Activated T-cell treated with anti-CD3 and anti-CD28 coated beads, Interleukin-2, amount 50 U/mL, for 24 hours (primary cell): ENCODE data around the gene FHL2.

Experiments
- DNase-seq: peaks from one replicate; pipeline ENCODE4 v3.0.0-alpha.2; 2020
- H3K27ac Mint-ChIP-seq: 2 replicates; pipeline ENCODE4 v1.8.0; 2020; ENCODE audit warnings: mild to moderate bottlenecking, mixed read lengths
- H3K27me3 Mint-ChIP-seq: 2 replicates; pipeline ENCODE4 v1.8.0; 2020; ENCODE audit warnings: mixed read lengths
- H3K36me3 Mint-ChIP-seq: 2 replicates; pipeline ENCODE4 v1.8.0; 2020; ENCODE audit warnings: low read depth, mixed read lengths
- H3K4me1 Mint-ChIP-seq: 2 replicates; pipeline ENCODE4 v1.8.0; 2020; ENCODE audit warnings: low read depth, mixed read lengths
- H3K4me3 Mint-ChIP-seq: 2 replicates; pipeline ENCODE4 v1.8.0; 2020; ENCODE audit warnings: mild to moderate bottlenecking, moderate library complexity, mixed read lengths
- H3K9me3 Mint-ChIP-seq: 2 replicates; pipeline ENCODE4 v1.8.0; 2020; ENCODE audit warnings: mixed read lengths

Gene FHL2

GRCh38 chr2:105398336-105399206 is at the start of gene FHL2:
Gene FHL2, minus strand, starts transcription at chr2:105399051. Its CDS starts 12,535 bp downstream, at chr2:105386516.
- no peaks in the 10 kb centered on the region for H3K9me3 Mint-ChIP-seq
- peaks cover 24% of the 10 kb centered on the region for H3K27me3 Mint-ChIP-seq
- peak within 1 kb of the TSS; percentile 77 for H3K27ac Mint-ChIP-seq
- H3K4me3 Mint-ChIP-seq: peak within 1 kb of the TSS; percentile 80
- H3K36me3 Mint-ChIP-seq: no peaks in the 10 kb centered on the region
- peaks cover 19% of the 10 kb centered on the region for H3K4me1 Mint-ChIP-seq
- peak; percentile 81 for DNase-seq

- Mint-ChIP-seq H3K4me1 (no peaks in the 10 kb centered on the region), H3K27me3 (peaks cover 21% of the 10 kb centered on the region), H3K36me3 (no peaks in the 10 kb centered on the region), H3K4me3 (no peak overlapping the region), H3K27ac (no peak overlapping the region), H3K9me3 (no peaks in the 10 kb centered on the region)
- DNase-seq: no peak
These were observed 48.6 kb upstream of the FHL2 start for GRCh38 chr2:105447476-105447875.

- H3K27me3 Mint-ChIP-seq: peaks cover 21% of the 10 kb centered on the region
- H3K27ac Mint-ChIP-seq: no peak overlapping the region
- H3K36me3 Mint-ChIP-seq: no peaks in the 10 kb centered on the region
- DNase-seq: no peak
- no peak overlapping the region for H3K4me3 Mint-ChIP-seq
- H3K9me3 Mint-ChIP-seq: no peaks in the 10 kb centered on the region
- H3K4me1 Mint-ChIP-seq: no peaks in the 10 kb centered on the region
These were observed 47.6 kb upstream of the FHL2 start for GRCh38 chr2:105446501-105446900.

GRCh38 chr2:105445976-105446375 is 47.1 kb upstream of the FHL2 start:
- Mint-ChIP-seq H3K4me3 (no peak overlapping the region), H3K36me3 (no peaks in the 10 kb centered on the region), H3K4me1 (no peaks in the 10 kb centered on the region), H3K27ac (no peak overlapping the region), H3K27me3 (peaks cover 21% of the 10 kb centered on the region), H3K9me3 (no peaks in the 10 kb centered on the region)
- no peak for DNase-seq

- no peaks in the 10 kb centered on the region for H3K4me1 Mint-ChIP-seq
- H3K9me3 Mint-ChIP-seq: no peaks in the 10 kb centered on the region
- H3K36me3 Mint-ChIP-seq: no peaks in the 10 kb centered on the region
These were observed 46.6 kb upstream of the FHL2 start for GRCh38 chr2:105445498-105445897.

GRCh38 chr2:105443617-105444598 is 45.1 kb upstream of the FHL2 start:
- Mint-ChIP-seq H3K4me3 (no peak overlapping the region), H3K9me3 (no peaks in the 10 kb centered on the region), H3K36me3 (no peaks in the 10 kb centered on the region), H3K27ac (no peak overlapping the region), H3K4me1 (no peaks in the 10 kb centered on the region), H3K27me3 (peaks cover 8% of the 10 kb centered on the region)
- no peak for DNase-seq

More at GRCh38 chr2:105445498-105445897, 46.6 kb upstream of the FHL2 start:
- H3K27me3 Mint-ChIP-seq: peaks cover 18% of the 10 kb centered on the region
- no peak for DNase-seq
- H3K4me3 Mint-ChIP-seq: no peak overlapping the region
- H3K27ac Mint-ChIP-seq: no peak overlapping the region

GRCh38 chr2:105442721-105443120 is 43.9 kb upstream of the FHL2 start:
- no peak overlapping the region for H3K27ac Mint-ChIP-seq

GRCh38 chr2:105442056-105442455 is 43.2 kb upstream of the FHL2 start:
- H3K9me3 Mint-ChIP-seq: no peaks in the 10 kb centered on the region
- H3K27ac Mint-ChIP-seq: no peak overlapping the region
- H3K4me1 Mint-ChIP-seq: no peaks in the 10 kb centered on the region
- no peak for DNase-seq
- no peak overlapping the region for H3K4me3 Mint-ChIP-seq
- no peaks in the 10 kb centered on the region for H3K36me3 Mint-ChIP-seq
- peaks cover under 1% of the 10 kb centered on the region for H3K27me3 Mint-ChIP-seq

More at GRCh38 chr2:105442721-105443120, 43.9 kb upstream of the FHL2 start:
- Mint-ChIP-seq H3K4me1 (no peaks in the 10 kb centered on the region), H3K27me3 (peaks cover 7% of the 10 kb centered on the region), H3K36me3 (no peaks in the 10 kb centered on the region), H3K9me3 (no peaks in the 10 kb centered on the region), H3K4me3 (no peak overlapping the region)
- no peak for DNase-seq

GRCh38 chr2:105439141-105439540 is 40.3 kb upstream of the FHL2 start:
- no peaks in the 10 kb centered on the region for H3K36me3 Mint-ChIP-seq
- H3K27me3 Mint-ChIP-seq: no peaks in the 10 kb centered on the region
- H3K4me1 Mint-ChIP-seq: no peaks in the 10 kb centered on the region
- no peaks in the 10 kb centered on the region for H3K9me3 Mint-ChIP-seq
- no peak overlapping the region for H3K4me3 Mint-ChIP-seq
- no peak overlapping the region for H3K27ac Mint-ChIP-seq
- no peak for DNase-seq

- no peaks in the 10 kb centered on the region for H3K9me3 Mint-ChIP-seq
- H3K27me3 Mint-ChIP-seq: no peaks in the 10 kb centered on the region
These were observed 39.5 kb upstream of the FHL2 start for GRCh38 chr2:105438104-105438929.

GRCh38 chr2:105437708-105438103 is 38.9 kb upstream of the FHL2 start:
- no peaks in the 10 kb centered on the region for H3K9me3 Mint-ChIP-seq
- DNase-seq: no peak
- no peaks in the 10 kb centered on the region for H3K4me1 Mint-ChIP-seq
- no peaks in the 10 kb centered on the region for H3K27me3 Mint-ChIP-seq
- no peaks in the 10 kb centered on the region for H3K36me3 Mint-ChIP-seq
- H3K27ac Mint-ChIP-seq: no peak overlapping the region
- no peak overlapping the region for H3K4me3 Mint-ChIP-seq

More at GRCh38 chr2:105438104-105438929, 39.5 kb upstream of the FHL2 start:
- no peak for DNase-seq
- Mint-ChIP-seq H3K36me3 (no peaks in the 10 kb centered on the region), H3K4me1 (no peaks in the 10 kb centered on the region), H3K4me3 (no peak overlapping the region), H3K27ac (no peak overlapping the region)

GRCh38 chr2:105432749-105433148 is 33.9 kb upstream of the FHL2 start:
- Mint-ChIP-seq H3K9me3 (no peaks in the 10 kb centered on the region), H3K36me3 (no peaks in the 10 kb centered on the region), H3K27me3 (no peaks in the 10 kb centered on the region), H3K4me3 (no peak overlapping the region), H3K27ac (no peak overlapping the region), H3K4me1 (peaks cover under 1% of the 10 kb centered on the region)
- no peak for DNase-seq

- Mint-ChIP-seq H3K27ac (no peak overlapping the region), H3K9me3 (no peaks in the 10 kb centered on the region), H3K4me3 (no peak overlapping the region), H3K4me1 (peaks cover 8% of the 10 kb centered on the region), H3K36me3 (no peaks in the 10 kb centered on the region), H3K27me3 (no peaks in the 10 kb centered on the region)
- DNase-seq: no peak
These were observed 33.2 kb upstream of the FHL2 start for GRCh38 chr2:105432044-105432399.
